Gastroesophageal sphincter (tissue), 4 donors: ENCODE measurements around the gene NOX5. TPM values are rescaled to one million over a fixed set of nuclear protein-coding genes. Genes with fewer than 3 reads are reported as not detected.

Experiments used
- ATAC-seq: fragments of 150-250 bp; one replicate; pipeline ENCODE4 v1.9.1; 2016; ENCODE audit warnings: mild to moderate bottlenecking, moderate library complexity
- H3K27ac ChIP-seq, 4 donors: fragments of 200-600 bp; sonication (generic) in 3 of 4; 1 replicate in 3 of 4; 2 replicates in 1 of 4; pipeline ENCODE4 v1.5.1; 2016 to 2019
- H3K27me3 ChIP-seq: fragments of 200-600 bp; sonication (generic); one replicate; pipeline ENCODE4 v1.5.1; 2019
- H3K36me3 ChIP-seq, 2 donors: fragments of 200-600 bp; sonication (generic); one replicate each; pipeline ENCODE4 v1.5.1; 2019; ENCODE audit warnings: control low read depth in 1 of 2
- H3K4me1 ChIP-seq, 3 donors: fragments of 200-600 bp; sonication (generic); 1 replicate in 2 of 3; 2 replicates in 1 of 3; pipeline ENCODE4 v1.5.1; 2016 to 2019; ENCODE audit warnings: control low read depth in 2 of 3
- H3K4me3 ChIP-seq, 2 donors: fragments of 200-600 bp; sonication (generic); one replicate each; pipeline ENCODE4 v1.5.1; 2019; ENCODE audit warnings: mild to moderate bottlenecking in 1 of 2, moderate library complexity in 1 of 2
- H3K9me3 ChIP-seq, 3 donors: fragments of 200-600 bp; sonication (generic); one replicate each; pipeline ENCODE4 v1.5.1; 2017 to 2019; ENCODE audit warnings: control low read depth in 2 of 3
- CTCF ChIP-seq, 4 experiments: fragments of 200-600 bp in 2 of 4; fragments of 450-650 bp in 2 of 4; sonication (generic) in 1 of 4; IDR thresholded peaks; one replicate each; pipeline ENCODE4 v1.5.1; 2017 to 2019; ENCODE audit warnings: antibody characterized with exemption in 4 of 4, mild to moderate bottlenecking in 2 of 4, moderate library complexity in 2 of 4
- EP300 ChIP-seq: sonication (generic); formaldehyde crosslinking; IDR thresholded peaks from one replicate; pipeline ENCODE4 v1.6.1; 2017; ENCODE audit warnings: antibody characterized with exemption, mild to moderate bottlenecking
- POLR2A ChIP-seq, 2 donors: fragments of 450-650 bp; IDR thresholded peaks; one replicate each; pipeline ENCODE4 v1.6.1; 2017; ENCODE audit warnings: antibody characterized with exemption in 2 of 2, mild to moderate bottlenecking in 2 of 2, moderate library complexity in 1 of 2
- POLR2AphosphoS5 ChIP-seq: sonication (generic); formaldehyde crosslinking; IDR thresholded peaks from one replicate; pipeline ENCODE4 v1.6.1; 2017; ENCODE audit warnings: antibody characterized with exemption
- WGBS, 2 donors: methylation state at CpG; one replicate each; pipeline ENCODE4 v1.1.5; 2018; ENCODE audit warnings: low coverage in 1 of 2; 5-methylcytosine and 5-hydroxymethylcytosine counted together
- total RNA-seq, 4 donors: library from RNA; depleted of rRNA; stranded (reverse); fragments of >200 nt; gene quantifications; one replicate each; pipeline ENCODE4 v1.1.0, GENCODE V29; 2016

NOX5 gene
- total RNA-seq, 4 donors from 2014 or later, result 0.12 to 0.54 TPM; not detected in 2

- Histone ChIP-seq H3K27me3 (no peaks in the 10 kb centered on the region), H3K4me1 (no peaks in the 10 kb centered on the region), H3K4me3 (no peak overlapping the region), H3K9me3 (no peaks in the 10 kb centered on the region), H3K27ac (no peak overlapping the region), H3K36me3 (no peaks in the 10 kb centered on the region)
- WGBS, 2 donors, result 83 to 89% methylated on average over 1 to 2 of the region's 4 CpGs
- no peak for TF ChIP-seq CTCF (IDR thresholded peaks at IDR 0.05)
- no peak for TF ChIP-seq POLR2A (IDR thresholded peaks at IDR 0.05)
- no peak for TF ChIP-seq POLR2AphosphoS5
- no peak for TF ChIP-seq EP300
- no peak for ATAC-seq
Measured at GRCh38 chr15:68997050-68997449, 17.4 kb upstream of the NOX5 start.

GRCh38 chr15:68997930-68998777, 16.3 kb upstream of the NOX5 start:
- WGBS, 2 donors, result 80 to 88% methylated on average over 1 to 4 of the region's 4 CpGs
- H3K9me3 ChIP-seq, result no peaks in the 10 kb centered on the region
- TF ChIP-seq POLR2A (IDR thresholded peaks at IDR 0.05) (no peak), CTCF (IDR thresholded peaks at IDR 0.05) (no peak), EP300 (no peak), POLR2AphosphoS5 (no peak)
- no peak overlapping the region for H3K27ac ChIP-seq
- no peaks in the 10 kb centered on the region for H3K4me1 ChIP-seq
- H3K4me3 ChIP-seq, result no peak overlapping the region
- ATAC-seq, result no peak
- no peaks in the 10 kb centered on the region for H3K36me3 ChIP-seq
- no peaks in the 10 kb centered on the region for H3K27me3 ChIP-seq

- H3K4me3 ChIP-seq, result no peak overlapping the region
- no peak overlapping the region for H3K27ac ChIP-seq
- no peaks in the 10 kb centered on the region for H3K9me3 ChIP-seq
- 87 to 97% methylated on average over 6 of the region's 6 CpGs for WGBS, 2 donors
- TF ChIP-seq CTCF (IDR thresholded peaks at IDR 0.05) (no peak), EP300 (no peak), POLR2A (IDR thresholded peaks at IDR 0.05) (no peak), POLR2AphosphoS5 (no peak)
- ATAC-seq, result no peak
- no peaks in the 10 kb centered on the region for H3K4me1 ChIP-seq
- H3K36me3 ChIP-seq, result no peaks in the 10 kb centered on the region
- no peaks in the 10 kb centered on the region for H3K27me3 ChIP-seq
Measured at GRCh38 chr15:68999091-68999490, 15.4 kb upstream of the NOX5 start.

GRCh38 chr15:69000091-69000490, 14.4 kb upstream of the NOX5 start:
- Histone ChIP-seq H3K27ac (no peak overlapping the region), H3K4me1 (no peaks in the 10 kb centered on the region), H3K4me3 (no peak overlapping the region), H3K9me3 (no peaks in the 10 kb centered on the region), H3K36me3 (no peaks in the 10 kb centered on the region), H3K27me3 (no peaks in the 10 kb centered on the region)
- WGBS, 2 donors, result 33 to 41% methylated on average over 1 to 4 of the region's 5 CpGs
- ATAC-seq, result no peak
- TF ChIP-seq POLR2AphosphoS5 (no peak), CTCF (IDR thresholded peaks at IDR 0.05) (no peak), POLR2A (IDR thresholded peaks at IDR 0.05) (no peak), EP300 (no peak)
